RWPE2 (cell line): ENCODE data around the gene CAMK1D.

Experiments used
- ATAC-seq: fragments of 200-7000 bp; cut with Tn5 transposase; 3 replicates; pipeline ENCODE4 v1.9.1; 2021; ENCODE audit warnings: low read depth
- DNase-seq: peaks from one replicate; pipeline ENCODE4 v3.0.0-alpha.2; 2020; ENCODE audit warnings: low spot score
- H3K27ac ChIP-seq: fragments of 450-650 bp; 2 replicates; pipeline ENCODE4 v1.5.1; 2017; ENCODE audit warnings: mild to moderate bottlenecking; ENCODE audit not compliant: poor library complexity, severe bottlenecking
- H3K27me3 ChIP-seq: fragments of 250-450 bp; sonication (Bioruptor Pico); 2 replicates; pipeline ENCODE4 v1.5.1; 2021; ENCODE audit warnings: mild to moderate bottlenecking, moderate library complexity; ENCODE audit not compliant: insufficient read depth, poor library complexity, severe bottlenecking
- H3K36me3 ChIP-seq: fragments of 250-450 bp; sonication (Bioruptor Pico); 2 replicates; pipeline ENCODE4 v1.5.1; 2020; ENCODE audit warnings: low read depth, mild to moderate bottlenecking, moderate library complexity
- H3K4me1 ChIP-seq: fragments of 250-450 bp; sonication (Bioruptor Pico); 2 replicates; pipeline ENCODE4 v1.5.1; 2021; ENCODE audit warnings: mild to moderate bottlenecking, moderate library complexity; ENCODE audit not compliant: insufficient read depth, poor library complexity, severe bottlenecking
- H3K4me3 ChIP-seq: fragments of 250-450 bp; sonication (Bioruptor Pico); 2 replicates; pipeline ENCODE4 v1.5.1; 2021; ENCODE audit warnings: mild to moderate bottlenecking, moderate library complexity; ENCODE audit not compliant: severe bottlenecking
- H3K9me3 ChIP-seq: fragments of 250-450 bp; sonication (Bioruptor Pico); 2 replicates; pipeline ENCODE4 v1.5.1; 2021; ENCODE audit warnings: mild to moderate bottlenecking, moderate library complexity; ENCODE audit not compliant: severe bottlenecking
- TF ChIP-seq, protein P1 (sequence below): fragments of 450-650 bp; IDR thresholded peaks from one replicate; pipeline ENCODE4 v1.5.1; 2017; ENCODE audit warnings: mild to moderate bottlenecking, moderate library complexity; ENCODE audit not compliant: poor library complexity, severe bottlenecking

CAMK1D gene

DNA sequence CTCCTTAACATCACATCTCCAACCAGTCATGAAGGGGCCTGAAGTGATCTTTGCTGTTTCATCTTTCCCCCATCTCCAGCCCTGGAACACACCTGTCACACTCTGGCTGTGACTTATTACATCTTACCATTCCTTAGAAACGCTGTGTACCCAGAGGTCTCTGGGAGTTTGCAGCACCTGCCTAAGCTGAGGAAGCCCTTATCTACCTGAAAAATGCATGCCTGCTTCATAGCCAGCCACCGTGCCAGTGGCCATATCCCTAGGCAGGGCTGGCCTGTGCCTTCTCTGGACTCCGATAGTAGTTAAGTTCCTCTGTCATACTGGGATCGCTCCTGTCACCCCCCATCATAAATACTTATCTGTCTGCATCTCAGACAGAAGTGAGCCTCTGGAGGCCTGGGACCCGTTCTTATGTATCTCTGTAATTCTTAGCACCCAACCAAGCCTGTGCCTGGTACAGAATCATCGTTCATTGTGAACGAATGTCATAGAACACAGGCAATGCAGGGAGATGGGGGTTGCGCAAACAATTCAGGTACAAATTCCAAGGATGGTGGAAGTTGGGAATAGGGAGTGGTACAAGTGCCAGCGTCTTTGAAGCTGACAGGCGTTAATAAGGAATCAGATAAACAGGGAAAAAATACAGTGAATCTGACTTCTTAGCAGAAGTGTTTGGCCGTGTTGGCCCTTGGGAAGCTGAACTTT lies 254.6 kb downstream of the CAMK1D start:
- no peak for ATAC-seq
- DNase-seq, result no peak
- Histone ChIP-seq H3K36me3 (no peaks in the 10 kb centered on the region), H3K27me3 (no peaks in the 10 kb centered on the region), H3K27ac (no peak overlapping the region), H3K4me1 (peaks cover 3% of the 10 kb centered on the region), H3K4me3 (no peak overlapping the region), H3K9me3 (no peaks in the 10 kb centered on the region)
- TF ChIP-seq, protein P1, sequence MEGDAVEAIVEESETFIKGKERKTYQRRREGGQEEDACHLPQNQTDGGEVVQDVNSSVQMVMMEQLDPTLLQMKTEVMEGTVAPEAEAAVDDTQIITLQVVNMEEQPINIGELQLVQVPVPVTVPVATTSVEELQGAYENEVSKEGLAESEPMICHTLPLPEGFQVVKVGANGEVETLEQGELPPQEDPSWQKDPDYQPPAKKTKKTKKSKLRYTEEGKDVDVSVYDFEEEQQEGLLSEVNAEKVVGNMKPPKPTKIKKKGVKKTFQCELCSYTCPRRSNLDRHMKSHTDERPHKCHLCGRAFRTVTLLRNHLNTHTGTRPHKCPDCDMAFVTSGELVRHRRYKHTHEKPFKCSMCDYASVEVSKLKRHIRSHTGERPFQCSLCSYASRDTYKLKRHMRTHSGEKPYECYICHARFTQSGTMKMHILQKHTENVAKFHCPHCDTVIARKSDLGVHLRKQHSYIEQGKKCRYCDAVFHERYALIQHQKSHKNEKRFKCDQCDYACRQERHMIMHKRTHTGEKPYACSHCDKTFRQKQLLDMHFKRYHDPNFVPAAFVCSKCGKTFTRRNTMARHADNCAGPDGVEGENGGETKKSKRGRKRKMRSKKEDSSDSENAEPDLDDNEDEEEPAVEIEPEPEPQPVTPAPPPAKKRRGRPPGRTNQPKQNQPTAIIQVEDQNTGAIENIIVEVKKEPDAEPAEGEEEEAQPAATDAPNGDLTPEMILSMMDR, result no peak

DNA sequence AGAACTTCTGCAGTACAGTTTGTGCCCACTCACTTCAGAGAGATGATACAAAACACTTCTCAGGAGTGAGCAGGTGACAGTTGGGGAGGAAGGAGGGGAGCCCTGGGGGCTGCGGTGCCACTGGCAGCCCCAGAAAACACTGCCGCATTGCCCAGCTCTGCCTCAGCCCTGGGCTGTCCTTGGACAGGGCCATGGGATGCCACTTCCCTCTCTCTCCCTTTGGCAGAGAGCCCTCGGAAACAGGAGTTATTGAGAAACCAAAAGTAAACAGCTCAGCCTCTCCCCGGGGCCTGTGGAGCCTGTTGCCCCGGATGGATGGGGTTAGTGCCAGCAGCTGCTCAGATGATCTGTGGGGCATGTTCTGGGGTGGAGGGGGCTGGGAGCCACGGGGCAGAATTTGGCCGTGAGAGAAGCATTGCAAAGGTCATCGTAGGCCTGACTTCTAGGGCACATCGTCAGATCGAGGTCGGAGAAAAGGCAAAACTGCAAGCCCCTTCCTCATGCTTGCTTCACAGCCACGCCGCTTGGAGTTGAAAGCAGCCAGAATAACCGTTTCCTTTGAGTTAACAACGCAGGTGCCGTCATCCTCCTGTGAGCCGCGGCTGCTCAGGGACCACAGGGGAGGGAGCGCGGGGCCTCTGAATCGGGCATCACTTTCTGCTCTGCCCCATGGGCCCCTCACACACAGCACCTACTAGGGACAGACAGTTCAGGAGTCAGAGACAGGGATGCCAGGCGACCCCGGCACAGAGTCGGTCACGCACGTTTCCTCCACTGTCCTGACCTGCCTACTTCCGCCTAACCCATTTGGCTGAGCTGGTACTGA lies 256.4 kb downstream of the CAMK1D start:
- Histone ChIP-seq H3K9me3 (no peaks in the 10 kb centered on the region), H3K4me3 (no peak overlapping the region), H3K27me3 (no peaks in the 10 kb centered on the region), H3K36me3 (no peaks in the 10 kb centered on the region), H3K4me1 (peaks cover 3% of the 10 kb centered on the region), H3K27ac (no peak overlapping the region)
- TF ChIP-seq, protein P1, result no peak
- no peak for DNase-seq
- ATAC-seq, result peak; percentile 96

DNA sequence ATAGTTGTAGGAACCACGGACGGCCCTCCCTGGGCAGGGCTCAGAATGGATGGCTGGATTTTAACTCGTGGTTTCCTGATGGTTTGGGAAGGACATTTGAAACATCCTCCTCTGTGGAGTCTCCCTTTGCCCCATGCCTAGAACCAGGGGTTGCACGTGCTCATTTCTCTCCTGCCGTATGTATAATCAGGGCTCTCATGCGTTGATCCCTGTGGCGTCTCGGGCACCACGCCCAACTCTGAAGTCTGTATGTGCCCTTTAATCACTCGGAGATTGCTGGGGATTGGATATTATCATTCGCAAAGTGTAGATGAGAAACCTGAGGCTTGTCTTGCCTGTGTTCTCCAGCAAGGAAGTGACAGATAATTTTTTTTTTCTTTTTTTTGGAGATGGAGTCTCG lies 257.1 kb downstream of the CAMK1D start:
- Histone ChIP-seq H3K27ac (no peak overlapping the region), H3K36me3 (no peaks in the 10 kb centered on the region), H3K27me3 (no peaks in the 10 kb centered on the region), H3K9me3 (no peaks in the 10 kb centered on the region), H3K4me1 (peaks cover 3% of the 10 kb centered on the region), H3K4me3 (no peak overlapping the region)
- TF ChIP-seq, protein P1, result no peak
- DNase-seq, result no peak
- no peak for ATAC-seq

DNA sequence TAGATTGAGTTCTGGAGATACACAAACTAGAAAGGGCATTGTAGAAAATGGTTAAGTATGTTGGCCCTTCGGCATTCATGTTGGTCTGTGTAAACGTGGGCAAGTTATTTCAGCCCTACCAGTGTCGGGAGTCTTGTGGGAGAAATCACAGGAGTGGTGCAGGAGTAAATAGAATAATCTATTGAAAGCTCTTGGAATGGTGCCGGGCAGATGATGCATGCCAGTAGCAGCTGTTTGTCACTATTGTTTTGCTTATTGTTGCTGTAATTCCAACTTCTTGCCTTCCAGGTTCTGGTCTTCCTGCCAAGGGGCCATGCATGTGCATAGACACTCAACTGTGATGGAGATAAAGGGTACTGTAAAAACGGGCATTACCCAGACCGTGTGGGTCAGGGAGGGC lies 259.4 kb downstream of the CAMK1D start:
- TF ChIP-seq, protein P1, result no peak
- H3K27ac ChIP-seq, result no peak overlapping the region
- no peak for DNase-seq

More for the DNA sequence above, 259.4 kb downstream of the CAMK1D start:
- Histone ChIP-seq H3K4me3 (no peak overlapping the region), H3K27me3 (no peaks in the 10 kb centered on the region), H3K36me3 (no peaks in the 10 kb centered on the region), H3K9me3 (no peaks in the 10 kb centered on the region), H3K4me1 (peaks cover 3% of the 10 kb centered on the region)
- no peak for ATAC-seq
